Kidney tubule cell (primary cell): ENCODE results near the gene ARL8A.
"Not testable (repeated sequence)": the region's sequence is repeated elsewhere in the genome, so short reads cannot be mapped to it uniquely, and the experiment has no call there.

Experiments used
- DNase-seq: peaks from one replicate; pipeline ENCODE4 v3.0.0-alpha.2; 2018; ENCODE audit warnings: low spot score

Gene ARL8A

GRCh38 chr1:202158810-202159533 is 14.4 kb upstream of the ARL8A start:
- no peak for DNase-seq

DNA sequence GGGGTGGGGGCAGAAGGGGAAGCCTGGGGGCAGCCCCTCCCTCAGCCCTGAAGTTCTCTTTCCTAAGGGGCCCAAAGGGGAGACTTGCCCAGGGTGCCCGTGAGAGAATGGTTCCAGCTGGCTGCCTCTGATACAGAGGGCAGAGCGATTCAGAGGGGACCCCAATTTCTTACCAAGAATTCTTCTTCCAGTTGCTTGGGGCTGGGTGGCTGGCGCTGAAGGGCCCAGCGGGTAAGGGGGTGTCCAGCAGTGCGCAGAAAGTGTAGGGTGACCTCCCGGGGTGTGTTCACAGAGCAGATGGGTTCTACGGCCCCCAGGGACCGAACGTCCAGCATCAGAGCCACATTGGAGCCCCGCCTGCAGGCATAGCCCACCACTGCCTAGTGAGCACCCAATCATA is 13.4 kb upstream of the ARL8A start:
- no peak for DNase-seq

DNA sequence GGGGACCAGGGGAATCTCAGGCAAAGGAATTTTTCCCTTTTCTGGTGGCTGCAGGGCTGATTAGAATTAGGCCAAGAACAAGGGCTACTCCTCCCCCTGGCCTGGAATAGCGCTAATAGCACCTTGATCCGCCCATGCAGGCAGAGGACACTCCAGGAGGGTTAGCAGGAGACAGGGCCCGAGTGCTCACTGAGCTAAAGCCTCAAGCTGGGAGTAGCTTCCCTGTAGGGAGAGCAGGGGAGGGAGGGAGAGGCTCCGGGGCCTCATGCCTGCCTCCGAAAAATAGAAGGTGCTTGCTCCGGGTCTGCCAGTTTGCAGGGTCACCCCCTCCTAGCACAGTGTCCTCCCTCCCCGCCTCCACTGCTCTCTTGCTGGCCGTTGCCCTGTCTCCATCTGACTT is 12.1 kb upstream of the ARL8A start:
- no peak for DNase-seq

- DNase-seq = peak; percentile 89
Observed at GRCh38 chr1:202155478-202156021, 11.0 kb upstream of the ARL8A start.

- DNase-seq = peak; percentile 69
Observed at GRCh38 chr1:202154766-202155477, 10.4 kb upstream of the ARL8A start.

DNA sequence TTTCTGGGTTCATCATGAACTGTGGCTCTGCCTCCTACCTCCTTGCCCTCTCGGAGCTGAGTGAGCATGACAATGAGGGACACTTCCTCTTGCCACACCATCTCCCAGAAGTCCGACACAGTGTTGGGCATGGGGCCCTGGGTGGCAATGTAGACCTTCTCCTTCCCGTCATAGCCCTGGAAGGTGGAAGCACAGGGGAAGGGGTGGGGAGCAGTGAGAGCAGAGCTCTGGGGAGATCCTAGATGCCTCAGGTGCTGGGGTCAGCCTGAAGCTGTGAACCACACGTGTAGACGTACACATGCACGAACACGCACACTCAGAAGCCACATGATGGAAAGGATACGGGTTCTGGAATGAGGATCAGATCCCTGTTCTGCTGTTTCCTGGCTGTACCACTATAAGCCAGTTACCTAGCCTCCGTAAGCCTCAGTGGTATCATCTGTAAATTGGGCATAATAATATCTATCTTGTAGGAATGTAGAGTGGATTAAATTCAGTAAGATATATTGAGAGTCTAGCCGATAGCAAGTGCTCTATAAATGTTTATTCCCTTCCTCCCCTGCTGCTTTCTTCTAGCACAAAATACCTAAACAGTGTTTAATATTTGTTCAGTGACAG is 9.7 kb upstream of the ARL8A start:
- no peak for DNase-seq

DNA sequence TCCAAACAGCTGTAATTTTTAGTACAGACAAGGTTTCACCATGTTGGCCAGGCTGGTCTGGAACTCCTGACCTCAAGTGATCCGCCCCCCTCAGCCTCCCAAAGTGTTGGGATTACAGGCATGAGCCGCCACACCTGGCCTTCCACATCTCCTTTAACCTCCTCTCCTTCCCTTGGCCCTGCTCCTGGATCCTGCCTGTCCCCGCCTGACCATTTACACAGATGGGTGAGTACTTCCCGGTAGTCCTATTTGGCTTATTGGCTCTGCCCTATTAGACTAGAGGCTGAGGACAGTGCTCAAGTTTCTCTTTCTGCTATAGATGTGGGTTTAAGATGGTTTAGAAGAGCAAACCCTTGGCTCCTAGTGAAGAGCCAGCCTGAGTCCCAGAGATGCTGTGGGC is 8.7 kb upstream of the ARL8A start:
- DNase-seq = no peak

GRCh38 chr1:202152399-202152798 is 7.9 kb upstream of the ARL8A start:
- no peak for DNase-seq

GRCh38 chr1:202151045-202151444 is 6.5 kb upstream of the ARL8A start:
- DNase-seq = no peak

GRCh38 chr1:202150602-202151001 is 6.1 kb upstream of the ARL8A start:
- no peak for DNase-seq

DNA sequence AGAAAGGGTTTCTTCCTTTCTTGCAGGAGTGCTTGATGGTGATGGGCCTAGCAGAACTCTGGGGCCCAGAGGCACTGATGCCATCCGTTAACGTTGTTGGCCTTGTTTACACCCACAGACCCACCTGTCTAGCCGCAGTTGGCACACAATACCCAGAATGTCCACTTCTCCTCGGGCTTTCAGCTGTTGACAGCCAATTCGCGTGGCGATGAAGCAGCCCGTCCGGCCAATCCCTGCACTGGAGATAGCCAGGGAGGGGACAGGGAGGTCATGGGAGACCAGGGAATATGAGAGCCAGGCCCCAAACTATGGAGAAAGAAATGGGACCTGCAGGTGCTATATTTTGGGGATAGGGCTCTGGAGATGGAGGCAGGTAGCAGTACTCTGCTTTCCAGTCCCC is 5.7 kb upstream of the ARL8A start:
- no peak for DNase-seq

GRCh38 chr1:202149566-202149965 is 5.0 kb upstream of the ARL8A start:
- DNase-seq = no peak

GRCh38 chr1:202148391-202148790 is 3.9 kb upstream of the ARL8A start:
- DNase-seq = no peak

GRCh38 chr1:202146993-202147392 is 2.5 kb upstream of the ARL8A start:
- no peak for DNase-seq

DNA sequence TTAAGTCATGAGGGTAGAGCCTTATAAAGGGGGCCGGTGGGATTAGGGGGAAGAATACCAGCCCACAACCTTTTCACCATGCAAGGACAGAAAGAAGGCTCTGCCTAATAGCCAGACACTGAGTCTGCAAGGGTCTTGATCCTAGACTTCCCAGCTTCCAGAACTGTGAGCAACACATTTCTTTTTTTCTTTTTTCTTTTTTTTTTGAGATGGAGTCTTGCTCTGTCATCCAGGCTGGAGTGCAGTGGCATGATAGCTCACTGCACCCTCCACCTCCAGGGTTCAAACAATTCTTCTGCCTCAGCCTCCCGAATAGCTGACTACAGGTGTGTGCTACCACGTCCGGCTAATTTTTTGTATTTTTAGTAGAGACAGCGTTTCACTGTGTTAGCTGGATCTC is 1.7 kb upstream of the ARL8A start:
- no peak for DNase-seq

DNA sequence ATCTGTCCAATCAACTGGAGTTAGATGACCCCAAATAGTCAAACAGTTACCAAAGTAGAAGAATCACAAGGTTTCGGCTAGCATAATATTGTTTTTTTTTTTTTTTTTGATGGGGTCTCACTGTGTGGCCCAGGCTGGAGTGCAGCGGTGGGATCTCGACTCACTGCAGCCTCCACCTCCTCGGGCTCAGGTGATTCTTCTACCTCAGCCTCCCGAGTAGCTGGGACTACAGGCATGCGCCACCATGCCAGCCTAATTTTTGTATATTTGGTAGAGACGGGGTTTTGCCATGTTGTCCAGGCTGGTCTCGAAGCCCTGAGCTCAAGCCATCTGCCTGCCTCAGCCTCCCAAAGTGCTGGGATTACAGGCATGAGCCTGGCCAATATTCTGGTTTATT is 1.2 kb upstream of the ARL8A start:
- DNase-seq = not testable (repeated sequence)

DNA sequence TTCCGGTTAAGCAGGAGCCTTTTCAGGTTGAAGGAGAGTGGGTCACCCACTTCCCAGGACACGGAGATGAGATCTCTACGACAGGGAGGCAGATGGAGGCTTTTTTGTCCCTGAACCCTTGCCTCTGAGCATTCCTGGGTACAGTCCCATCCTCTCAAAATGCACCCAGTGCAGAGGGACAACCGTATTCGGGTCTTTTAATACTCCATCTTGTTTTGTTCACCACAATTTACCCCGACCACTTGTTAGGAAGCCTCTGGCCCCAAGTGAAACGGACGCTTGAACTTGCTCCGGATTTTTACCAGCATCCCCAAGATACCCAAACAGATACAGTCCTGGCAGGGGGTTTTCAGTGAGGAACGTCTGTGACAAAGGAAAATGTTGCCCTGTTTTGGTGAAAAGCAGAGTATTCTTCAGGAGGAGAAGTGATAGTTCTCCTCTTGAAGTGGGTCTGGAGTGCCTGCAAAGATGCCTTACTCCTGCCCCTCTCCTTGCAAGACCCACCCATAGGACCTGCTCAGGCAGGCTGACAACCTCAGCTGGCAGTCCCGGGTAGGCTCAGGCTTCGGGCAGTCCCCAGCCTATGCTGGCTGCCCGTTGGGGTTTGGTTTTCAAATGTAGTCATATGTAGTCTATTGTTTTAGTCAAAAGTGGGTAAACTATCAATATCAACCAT is 669 bp upstream of the ARL8A start:
- no peak for DNase-seq

DNA sequence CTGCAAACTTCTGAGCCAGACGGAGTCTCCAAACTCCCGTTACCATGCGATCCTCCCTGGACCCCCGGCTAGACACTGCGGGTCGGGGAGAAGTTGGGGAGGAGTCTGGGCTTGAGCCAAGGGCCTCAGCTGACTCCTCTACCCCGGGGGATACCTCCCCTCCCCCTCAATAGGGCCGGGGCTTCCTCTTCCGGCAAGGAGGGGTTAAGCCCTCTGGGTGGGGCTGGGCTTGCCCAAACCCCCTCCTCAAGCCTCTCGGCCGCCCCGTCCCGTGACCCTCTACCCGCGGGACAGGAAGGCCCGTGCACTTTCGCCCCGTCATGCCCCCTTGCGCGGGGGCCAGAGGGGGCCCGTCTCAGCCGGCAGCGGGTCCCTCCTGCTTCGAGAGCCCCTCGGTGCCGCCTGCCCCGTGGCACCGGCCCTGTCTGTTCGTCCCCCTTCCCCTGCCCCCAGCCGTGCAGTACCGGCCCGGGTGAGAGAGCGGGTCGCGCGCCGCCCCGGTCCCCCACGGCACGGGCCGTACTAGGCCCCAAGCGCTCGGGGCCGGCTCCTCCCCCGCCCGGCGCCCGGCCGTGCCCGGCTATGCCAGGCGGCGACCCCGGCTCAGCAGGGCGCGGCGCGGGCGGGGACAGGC is 652 bp downstream of the ARL8A start:
- peak; percentile 21 for DNase-seq

GRCh38 chr1:202143011-202143767 is 1.3 kb downstream of the ARL8A start:
- peak; percentile 35 for DNase-seq

DNA sequence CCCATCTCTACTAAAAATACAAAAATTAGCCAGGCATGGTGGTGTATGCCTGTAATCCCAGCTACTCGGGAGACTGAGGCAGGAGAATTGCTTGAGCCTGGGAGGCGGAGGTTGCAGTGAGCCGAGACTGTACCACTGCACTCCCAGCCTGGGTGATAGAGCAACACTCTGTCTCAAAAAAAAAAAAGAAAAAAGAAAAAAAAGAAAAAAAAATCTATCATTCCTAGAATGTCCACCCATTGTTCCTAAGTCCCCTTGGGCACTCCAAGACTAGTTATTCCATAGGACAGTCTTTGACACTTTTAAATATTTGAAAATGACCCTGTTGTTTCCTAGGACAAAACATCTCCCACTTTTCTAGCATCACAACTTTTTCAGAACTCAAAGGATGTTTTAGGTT is 3.1 kb downstream of the ARL8A start:
- DNase-seq = not testable (repeated sequence)

GRCh38 chr1:202140833-202141232 is 3.7 kb downstream of the ARL8A start:
- no peak for DNase-seq
